ENCODE results near the gene ACOT7.

ACOT7 gene

GRCh38 chr1:6280761-6281451 is 112.7 kb downstream of the ACOT7 start:
- no peak for DNase-seq

GRCh38 chr1:6279613-6280383 is 113.8 kb downstream of the ACOT7 start:
- no peak for DNase-seq

- DNase-seq: no peak
Observed at GRCh38 chr1:6279066-6279465, 114.5 kb downstream of the ACOT7 start.

GRCh38 chr1:6278263-6278662 is 115.3 kb downstream of the ACOT7 start:
- DNase-seq: no peak

- no peak for DNase-seq
Observed at GRCh38 chr1:6276811-6277555, 116.6 kb downstream of the ACOT7 start.

GRCh38 chr1:6275826-6276782 is 117.5 kb downstream of the ACOT7 start:
- DNase-seq: no peak

- DNase-seq: no peak
Observed at GRCh38 chr1:6274622-6275139, 118.9 kb downstream of the ACOT7 start.

- DNase-seq: no peak
Observed at GRCh38 chr1:6274102-6274501, 119.5 kb downstream of the ACOT7 start.

- no peak for DNase-seq
Observed at GRCh38 chr1:6273380-6273891, 120.1 kb downstream of the ACOT7 start.

- DNase-seq: no peak
Observed at GRCh38 chr1:6272868-6273267, 120.7 kb downstream of the ACOT7 start.

GRCh38 chr1:6272452-6272851 is 121.1 kb downstream of the ACOT7 start:
- DNase-seq: no peak

GRCh38 chr1:6271554-6271953 is 122.0 kb downstream of the ACOT7 start:
- no peak for DNase-seq

GRCh38 chr1:6271006-6271405 is 122.6 kb downstream of the ACOT7 start:
- no peak for DNase-seq

GRCh38 chr1:6270401-6270800 is 123.2 kb downstream of the ACOT7 start:
- DNase-seq: no peak

GRCh38 chr1:6269720-6270400 is 123.7 kb downstream of the ACOT7 start:
- no peak for DNase-seq

- no peak for DNase-seq
Observed at GRCh38 chr1:6269296-6269695, 124.3 kb downstream of the ACOT7 start.

- no peak for DNase-seq
Observed at GRCh38 chr1:6268415-6268814, 125.2 kb downstream of the ACOT7 start.

GRCh38 chr1:6267686-6268322 is 125.8 kb downstream of the ACOT7 start:
- no peak for DNase-seq

- DNase-seq: no peak
Observed at GRCh38 chr1:6266641-6267040, 126.9 kb downstream of the ACOT7 start.

- no peak for DNase-seq
Observed at GRCh38 chr1:6265151-6265550, 128.4 kb downstream of the ACOT7 start.

- no peak for DNase-seq
Observed at GRCh38 chr1:6263716-6264115, 129.9 kb downstream of the ACOT7 start.
